Caco-2 (cell line): ENCODE data around the gene SUPT6H. TPM values are rescaled to one million over a fixed set of nuclear protein-coding genes. Genes with fewer than 3 reads are reported as not detected.

Source experiments
- BruUV-seq: library from RNA; stranded (reverse); fragments of 400-500 nt; replicated peaks from 2 replicates; lab custom pipeline; 2021; lab: Mats Ljungman, UMichigan
- CTCF ChIA-PET: fragments of 300-600 bp; sonication (Branson Sonifier 250); formaldehyde crosslinking; loops from one replicate; lab custom pipeline; 2022; ENCODE audit warnings: antibody characterized with exemption; lab: Charles Lee
- POLR2A ChIA-PET: fragments of 300-600 bp; sonication (Branson Sonifier 250); formaldehyde crosslinking; loops from one replicate; lab custom pipeline; 2022; ENCODE audit warnings: antibody characterized with exemption; lab: Charles Lee
- DNase-seq, 2 experiments: peaks; one replicate each; pipeline versions ENCODE4 v3.0.0 to v3.0.0-alpha.2; 2020 to 2022
- H3K27me3 ChIP-seq: replicated peaks from 2 replicates; pipeline ENCODE4 v1.6.0; 2011; ENCODE audit warnings: low read length; ENCODE audit not compliant: control insufficient read depth, insufficient read depth
- H3K36me3 ChIP-seq: 2 replicates; pipeline ENCODE4 v1.5.1; 2011; ENCODE audit warnings: low read length; ENCODE audit not compliant: control insufficient read depth, insufficient read depth
- H3K4me1 ChIP-seq: fragments of 250-450 bp; sonication (Bioruptor Pico); 2 replicates; pipeline ENCODE4 v1.5.1; 2020; ENCODE audit warnings: mild to moderate bottlenecking
- H3K4me3 ChIP-seq: 2 replicates; pipeline ENCODE4 v1.5.1; 2011; ENCODE audit warnings: low read depth, mild to moderate bottlenecking, control low read depth, low read length
- H3K9me3 ChIP-seq: fragments of 250-450 bp; sonication (Bioruptor Pico); 2 replicates; pipeline ENCODE4 v1.5.1; 2020; ENCODE audit warnings: mild to moderate bottlenecking, moderate library complexity
- H3K27ac Mint-ChIP-seq: one replicate; pipeline ENCODE4 v1.8.0; 2022; ENCODE audit warnings: mixed read lengths; ENCODE audit not compliant: unreplicated experiment
- H3K27me3 Mint-ChIP-seq: one replicate; pipeline ENCODE4 v1.8.0; 2022; ENCODE audit warnings: mixed read lengths; ENCODE audit not compliant: insufficient read depth, unreplicated experiment
- H3K36me3 Mint-ChIP-seq: one replicate; pipeline ENCODE4 v1.8.0; 2022; ENCODE audit warnings: mild to moderate bottlenecking, mixed read lengths; ENCODE audit not compliant: insufficient read depth, unreplicated experiment
- H3K4me1 Mint-ChIP-seq: one replicate; pipeline ENCODE4 v1.8.0; 2022; ENCODE audit warnings: low read depth, mixed read lengths; ENCODE audit not compliant: unreplicated experiment
- H3K4me3 Mint-ChIP-seq: one replicate; pipeline ENCODE4 v1.8.0; 2022; ENCODE audit warnings: mild to moderate bottlenecking, moderate library complexity, mixed read lengths; ENCODE audit not compliant: unreplicated experiment
- H3K9me3 Mint-ChIP-seq: one replicate; pipeline ENCODE4 v1.8.0; 2022; ENCODE audit warnings: mixed read lengths; ENCODE audit not compliant: unreplicated experiment
- intact Hi-C: fragments of 100-400 bp; cut with micrococcal nuclease; formaldehyde crosslinking; loops from one replicate; pipeline ENCODE4 v1.10.0; 2022; ENCODE audit not compliant: unreplicated experiment
- total RNA-seq: library from RNA; stranded (reverse); gene quantifications from 2 replicates; pipeline ENCODE4 v1.2.3, GENCODE V29; 2022
- TF ChIP-seq, protein P1 (sequence below), 2 experiments: fragments of 200-600 bp in 1 of 2; IDR thresholded peaks; 1 replicate in 1 of 2; 2 replicates in 1 of 2; pipeline versions ENCODE4 v1.5.1 to v1.8.0; 2011 to 2022; ENCODE audit warnings: antibody characterized with exemption in 1 of 2, control low read depth in 1 of 2, inconsistent platforms in 1 of 2, low read depth in 1 of 2, low read length in 1 of 2, mild to moderate bottlenecking in 1 of 2, moderate library complexity in 1 of 2; ENCODE audit not compliant: insufficient read depth in 1 of 2, severe bottlenecking in 1 of 2, unreplicated experiment in 1 of 2

SUPT6H gene
- total RNA-seq, 1 experiment from 2014 or later = 129 TPM

DNA sequence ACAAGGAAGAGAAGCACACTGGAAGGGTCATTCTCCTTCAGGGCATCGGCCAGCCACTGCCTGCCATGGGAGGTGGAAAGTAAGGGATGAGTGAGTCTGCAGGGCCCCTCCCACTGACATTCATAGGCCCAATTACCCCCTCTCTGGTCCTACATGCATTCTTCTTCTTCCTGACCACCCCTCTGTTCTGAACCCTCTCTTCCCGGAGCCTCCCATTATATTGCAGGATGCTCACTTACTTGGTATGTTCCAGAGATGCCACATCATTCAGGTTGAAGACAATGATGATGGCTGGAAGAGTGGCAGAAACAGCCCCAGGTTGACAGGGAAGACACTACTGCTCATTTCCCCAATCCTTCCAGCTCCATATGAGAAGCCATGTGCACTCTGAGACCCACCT is 53.2 kb downstream of the SUPT6H start:
- H3K4me1 ChIP-seq = peaks cover 11% of the 10 kb centered on the region
- no peak overlapping the region for H3K4me3 ChIP-seq
- intact Hi-C loops = no loop called here
- Mint-ChIP-seq H3K9me3 (no peaks in the 10 kb centered on the region), H3K4me1 (peaks cover 23% of the 10 kb centered on the region), H3K4me3 (no peak overlapping the region), H3K36me3 (peaks cover 28% of the 10 kb centered on the region), H3K27ac (no peak overlapping the region), H3K27me3 (no peaks in the 10 kb centered on the region)
- DNase-seq = no peak
- ChIA-PET CTCF (no interaction called here), POLR2A (no interaction called here)
- BruUV-seq = no TSS peak
- no peaks in the 10 kb centered on the region for H3K9me3 ChIP-seq
- H3K36me3 ChIP-seq = no peaks in the 10 kb centered on the region
- TF ChIP-seq, protein P1, sequence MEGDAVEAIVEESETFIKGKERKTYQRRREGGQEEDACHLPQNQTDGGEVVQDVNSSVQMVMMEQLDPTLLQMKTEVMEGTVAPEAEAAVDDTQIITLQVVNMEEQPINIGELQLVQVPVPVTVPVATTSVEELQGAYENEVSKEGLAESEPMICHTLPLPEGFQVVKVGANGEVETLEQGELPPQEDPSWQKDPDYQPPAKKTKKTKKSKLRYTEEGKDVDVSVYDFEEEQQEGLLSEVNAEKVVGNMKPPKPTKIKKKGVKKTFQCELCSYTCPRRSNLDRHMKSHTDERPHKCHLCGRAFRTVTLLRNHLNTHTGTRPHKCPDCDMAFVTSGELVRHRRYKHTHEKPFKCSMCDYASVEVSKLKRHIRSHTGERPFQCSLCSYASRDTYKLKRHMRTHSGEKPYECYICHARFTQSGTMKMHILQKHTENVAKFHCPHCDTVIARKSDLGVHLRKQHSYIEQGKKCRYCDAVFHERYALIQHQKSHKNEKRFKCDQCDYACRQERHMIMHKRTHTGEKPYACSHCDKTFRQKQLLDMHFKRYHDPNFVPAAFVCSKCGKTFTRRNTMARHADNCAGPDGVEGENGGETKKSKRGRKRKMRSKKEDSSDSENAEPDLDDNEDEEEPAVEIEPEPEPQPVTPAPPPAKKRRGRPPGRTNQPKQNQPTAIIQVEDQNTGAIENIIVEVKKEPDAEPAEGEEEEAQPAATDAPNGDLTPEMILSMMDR (IDR thresholded peaks at IDR 0.05; ENCODE audit: insufficient read depth in 1 of 2, low read depth in 1 of 2, low read length in 1 of 2, severe bottlenecking in 1 of 2, unreplicated experiment in 1 of 2) = no peak
- H3K27me3 ChIP-seq = no peaks in the 10 kb centered on the region

DNA sequence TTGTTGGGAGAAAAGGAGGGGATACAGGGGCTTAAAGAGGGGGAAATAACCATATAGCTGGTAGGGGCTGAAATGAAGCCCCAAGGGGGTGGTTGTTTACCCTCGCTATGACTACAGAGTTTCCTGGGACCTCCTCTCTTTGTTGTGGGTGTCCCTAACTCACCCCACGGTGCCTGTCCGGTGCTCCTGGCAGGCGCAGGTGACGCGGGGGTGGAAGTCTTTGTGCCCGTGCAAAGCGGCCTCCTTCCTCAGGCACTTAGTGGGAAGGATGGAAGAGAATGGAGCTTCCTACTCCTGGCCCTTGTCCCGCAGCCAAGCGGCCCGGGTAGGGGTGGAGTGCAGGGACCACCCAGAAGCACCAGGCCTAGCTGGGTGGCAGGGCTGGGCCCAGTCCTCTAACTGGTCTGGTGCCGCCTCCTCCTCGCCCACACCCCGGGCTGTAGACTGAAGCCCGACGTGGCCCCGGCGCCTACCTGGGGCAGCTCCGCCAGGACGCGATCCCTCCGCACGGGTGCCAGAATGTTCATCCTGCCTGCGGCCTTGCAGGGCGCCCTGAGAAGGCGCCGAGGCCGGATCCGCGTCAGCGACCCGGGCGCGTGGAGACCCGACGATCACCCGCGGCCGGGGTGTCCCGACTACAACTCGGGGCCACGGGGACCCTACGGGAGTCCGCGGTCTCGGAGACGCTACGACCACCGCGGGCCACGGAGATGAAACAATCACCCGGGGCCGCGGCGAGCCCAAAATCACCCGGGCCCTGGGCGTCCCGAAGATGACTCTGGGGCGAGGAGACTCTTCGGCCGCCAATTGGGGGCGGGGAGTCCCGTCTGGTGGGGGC is 55.0 kb downstream of the SUPT6H start:
- no peak for DNase-seq
- no peaks in the 10 kb centered on the region for H3K9me3 Mint-ChIP-seq
- H3K4me1 Mint-ChIP-seq = peaks cover 23% of the 10 kb centered on the region
- CTCF ChIA-PET = no interaction called here
- TF ChIP-seq, protein P1 (IDR thresholded peaks at IDR 0.05; ENCODE audit: insufficient read depth in 1 of 2, low read depth in 1 of 2, low read length in 1 of 2, severe bottlenecking in 1 of 2, unreplicated experiment in 1 of 2) = no peak
- POLR2A ChIA-PET = no interaction called here
- intact Hi-C loops = no loop called here
- no peak overlapping the region for H3K27ac Mint-ChIP-seq
- peaks cover 3% of the 10 kb centered on the region; the same call in 1 of the 2 replicates for H3K36me3 ChIP-seq
- no peaks in the 10 kb centered on the region for H3K9me3 ChIP-seq
- no TSS peak for BruUV-seq
- peaks cover 29% of the 10 kb centered on the region for H3K36me3 Mint-ChIP-seq
- peaks cover 13% of the 10 kb centered on the region for H3K4me1 ChIP-seq
- peak overlapping the region; percentile 23 for H3K4me3 Mint-ChIP-seq
- H3K4me3 ChIP-seq = no peak overlapping the region
- no peaks in the 10 kb centered on the region for H3K27me3 ChIP-seq
- no peaks in the 10 kb centered on the region for H3K27me3 Mint-ChIP-seq

DNA sequence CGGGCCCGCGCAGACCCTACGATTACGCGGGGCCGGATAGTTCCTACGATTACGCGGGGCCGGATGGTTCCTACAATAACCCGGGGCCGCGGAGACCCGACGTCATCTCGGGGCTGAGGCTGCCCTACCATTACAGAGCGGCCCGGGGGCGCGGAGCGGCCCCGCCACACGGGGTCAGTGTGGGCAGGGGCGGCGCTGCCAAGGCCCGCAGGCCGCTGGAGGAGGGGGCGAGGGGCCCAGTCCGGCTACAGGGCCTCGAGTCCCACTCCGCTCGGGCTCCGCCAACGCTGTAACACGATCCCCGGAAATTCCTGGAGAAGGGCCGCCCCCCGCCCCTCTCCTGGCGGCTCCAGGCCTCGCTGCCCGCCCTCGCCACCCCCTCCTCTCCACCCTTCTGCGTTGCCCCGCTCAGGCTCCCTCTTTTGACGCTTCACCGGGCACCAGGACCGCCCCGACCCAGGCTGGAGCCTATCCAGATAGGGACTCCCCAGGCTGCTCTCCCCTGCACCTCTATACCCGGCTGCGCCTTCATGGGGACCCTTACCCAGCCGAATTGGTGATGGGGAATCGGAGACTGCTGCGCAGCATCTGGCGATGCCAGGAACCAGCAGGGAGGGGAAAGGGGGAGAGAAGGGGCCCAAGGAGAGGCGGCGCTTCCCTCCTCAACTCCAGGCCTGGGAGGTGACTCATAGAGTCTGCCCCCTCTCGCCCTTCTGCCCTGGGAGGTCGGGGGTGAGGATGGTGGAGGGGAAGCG is 55.8 kb downstream of the SUPT6H start, which contains the start of gene RAB34:
Gene RAB34 (minus strand): TSS at position 291 of the 755 bp plus-strand sequence. CDS start 602 bp downstream, outside the sequence.
- no peaks in the 10 kb centered on the region for H3K27me3 Mint-ChIP-seq
- peak within 1 kb of the TSS; percentile 94 for H3K4me3 Mint-ChIP-seq
- peaks cover 37% of the 10 kb centered on the region for H3K36me3 Mint-ChIP-seq
- H3K27ac Mint-ChIP-seq = peak within 1 kb of the TSS; percentile 98
- intact Hi-C loops = loop anchor here (2.0 kb wide), 1 partner anchor 73 kb away; the partner anchor contains the start of gene BLTP2
- TF ChIP-seq, protein P1 (IDR thresholded peaks at IDR 0.05; ENCODE audit: insufficient read depth in 1 of 2, low read depth in 1 of 2, low read length in 1 of 2, severe bottlenecking in 1 of 2, unreplicated experiment in 1 of 2) = no peak
- peak in 1 of 2 experiments; percentile 58 for DNase-seq
- ChIA-PET CTCF (no interaction called here), POLR2A (no interaction called here)
- Histone ChIP-seq H3K4me3 (no peak within 1 kb of the TSS), H3K36me3 (peaks cover 7% of the 10 kb centered on the region), H3K27me3 (no peaks in the 10 kb centered on the region), H3K4me1 (peaks cover 19% of the 10 kb centered on the region), H3K9me3 (no peaks in the 10 kb centered on the region)
- H3K9me3 Mint-ChIP-seq = no peaks in the 10 kb centered on the region
- peaks cover 18% of the 10 kb centered on the region for H3K4me1 Mint-ChIP-seq
- BruUV-seq = no TSS peak
